Mesenchymal stem cell (in vitro differentiated cells and primary cell): ENCODE results near the gene TANC1.
A peak's percentile ranks its signal among the peaks of the same experiment; 100 is the strongest.

ENCODE experiments used
- DNase-seq: peaks from one replicate; pipeline ENCODE4 v3.0.0-alpha.2; 2013
- H2AFZ ChIP-seq: one replicate; pipeline ENCODE4 v1.6.1; 2013; ENCODE audit warnings: low read depth, mild to moderate bottlenecking, control low read depth, inconsistent platforms, low read length, moderate library complexity
- H2AK5ac ChIP-seq: 2 replicates; pipeline ENCODE4 v1.6.1; 2013; ENCODE audit warnings: low read length, moderate library complexity, mild to moderate bottlenecking, inconsistent platforms; ENCODE audit not compliant: severe bottlenecking
- H2BK120ac ChIP-seq: one replicate; pipeline ENCODE4 v1.6.1; 2013; ENCODE audit warnings: low read depth, mild to moderate bottlenecking, inconsistent platforms, low read length, moderate library complexity
- H2BK12ac ChIP-seq, 2 experiments: one replicate each; pipeline ENCODE4 v1.6.1; 2013; ENCODE audit warnings: inconsistent platforms in 2 of 2, low read length in 2 of 2, mild to moderate bottlenecking in 2 of 2, moderate library complexity in 2 of 2, control low read depth in 1 of 2
- H2BK15ac ChIP-seq: one replicate; pipeline ENCODE4 v1.6.1; 2013; ENCODE audit warnings: mild to moderate bottlenecking, low read depth, inconsistent platforms; ENCODE audit not compliant: poor library complexity, severe bottlenecking
- H2BK5ac ChIP-seq: 2 replicates; pipeline ENCODE4 v1.6.1; 2013; ENCODE audit warnings: low read depth, mild to moderate bottlenecking, low read length, control low read depth, inconsistent platforms; ENCODE audit not compliant: poor library complexity, severe bottlenecking
- H3K14ac ChIP-seq, 2 experiments: one replicate each; pipeline ENCODE4 v1.6.1; 2013; ENCODE audit warnings: inconsistent platforms in 2 of 2, low read length in 2 of 2, control low read depth in 1 of 2, mild to moderate bottlenecking in 1 of 2, moderate library complexity in 1 of 2
- H3K18ac ChIP-seq, 2 experiments: one replicate each; pipeline ENCODE4 v1.6.1; 2013; ENCODE audit warnings: inconsistent platforms in 2 of 2, low read length in 2 of 2, control low read depth in 1 of 2, low read depth in 1 of 2, mild to moderate bottlenecking in 1 of 2
- H3K23ac ChIP-seq, 2 experiments: one replicate each; pipeline ENCODE4 v1.6.1; 2013; ENCODE audit warnings: inconsistent platforms in 2 of 2, low read length in 2 of 2, mild to moderate bottlenecking in 2 of 2, moderate library complexity in 2 of 2, control low read depth in 1 of 2
- H3K27ac ChIP-seq: 2 replicates; pipeline ENCODE4 v1.5.1; 2013; ENCODE audit warnings: mild to moderate bottlenecking, moderate library complexity, low read length, control low read depth, inconsistent platforms; ENCODE audit not compliant: poor library complexity, severe bottlenecking
- H3K27me3 ChIP-seq, 2 experiments: 2 replicates each; pipeline versions ENCODE4 v1.6.1 to v1.7.0; 2013; ENCODE audit warnings: low read length in 2 of 2, mild to moderate bottlenecking in 2 of 2, moderate library complexity in 2 of 2, control low read depth in 1 of 2, inconsistent platforms in 1 of 2; ENCODE audit not compliant: control insufficient read depth in 1 of 2, insufficient read depth in 1 of 2
- H3K36me3 ChIP-seq, 2 experiments: 2 replicates each; pipeline versions ENCODE4 v1.6.1 to v1.7.0; 2013; ENCODE audit warnings: low read length in 2 of 2, control low read depth in 1 of 2, inconsistent platforms in 1 of 2, low read depth in 1 of 2, mild to moderate bottlenecking in 1 of 2; ENCODE audit not compliant: insufficient read depth in 2 of 2, control insufficient read depth in 1 of 2
- H3K4ac ChIP-seq, 2 experiments: one replicate each; pipeline ENCODE4 v1.6.1; 2013; ENCODE audit warnings: inconsistent platforms in 2 of 2, low read length in 2 of 2, mild to moderate bottlenecking in 2 of 2, moderate library complexity in 2 of 2, control low read depth in 1 of 2, low read depth in 1 of 2
- H3K4me1 ChIP-seq: 2 replicates; pipeline ENCODE4 v1.6.1; 2013; ENCODE audit warnings: low read depth, low read length, control low read depth; ENCODE audit not compliant: control insufficient read depth, insufficient read depth
- H3K4me2 ChIP-seq: 2 replicates; pipeline ENCODE4 v1.6.1; 2013; ENCODE audit warnings: low read length, mild to moderate bottlenecking, inconsistent platforms; ENCODE audit not compliant: poor library complexity, severe bottlenecking
- H3K4me3 ChIP-seq, 2 experiments: 2 replicates each; pipeline versions ENCODE4 v1.5.1 to v1.7.0; 2013; ENCODE audit warnings: low read length in 2 of 2, mild to moderate bottlenecking in 2 of 2, control low read depth in 1 of 2, low read depth in 1 of 2; ENCODE audit not compliant: insufficient read depth in 1 of 2
- H3K79me1 ChIP-seq: replicated peaks from 2 replicates; pipeline ENCODE4 v1.6.1; 2013; ENCODE audit warnings: mild to moderate bottlenecking, control low read depth, low read length, inconsistent platforms; ENCODE audit not compliant: poor library complexity, severe bottlenecking
- H3K9ac ChIP-seq: 2 replicates; pipeline ENCODE4 v1.7.0; 2013; ENCODE audit warnings: mild to moderate bottlenecking, low read length, moderate library complexity
- H3K9me3 ChIP-seq: 2 replicates; pipeline ENCODE4 v1.7.0; 2013; ENCODE audit warnings: mild to moderate bottlenecking, low read length; ENCODE audit not compliant: control insufficient read depth
- H4K8ac ChIP-seq: one replicate; pipeline ENCODE4 v1.6.1; 2013; ENCODE audit warnings: inconsistent platforms, mild to moderate bottlenecking, low read length, moderate library complexity
- H4K91ac ChIP-seq: one replicate; pipeline ENCODE4 v1.6.1; 2013; ENCODE audit warnings: mild to moderate bottlenecking, low read length, inconsistent platforms
- WGBS: methylation state at CpG from one replicate; pipeline ENCODE4 v1.1.7; 2013; ENCODE audit warnings: mixed read lengths; 5-methylcytosine and 5-hydroxymethylcytosine counted together

Gene TANC1

DNA sequence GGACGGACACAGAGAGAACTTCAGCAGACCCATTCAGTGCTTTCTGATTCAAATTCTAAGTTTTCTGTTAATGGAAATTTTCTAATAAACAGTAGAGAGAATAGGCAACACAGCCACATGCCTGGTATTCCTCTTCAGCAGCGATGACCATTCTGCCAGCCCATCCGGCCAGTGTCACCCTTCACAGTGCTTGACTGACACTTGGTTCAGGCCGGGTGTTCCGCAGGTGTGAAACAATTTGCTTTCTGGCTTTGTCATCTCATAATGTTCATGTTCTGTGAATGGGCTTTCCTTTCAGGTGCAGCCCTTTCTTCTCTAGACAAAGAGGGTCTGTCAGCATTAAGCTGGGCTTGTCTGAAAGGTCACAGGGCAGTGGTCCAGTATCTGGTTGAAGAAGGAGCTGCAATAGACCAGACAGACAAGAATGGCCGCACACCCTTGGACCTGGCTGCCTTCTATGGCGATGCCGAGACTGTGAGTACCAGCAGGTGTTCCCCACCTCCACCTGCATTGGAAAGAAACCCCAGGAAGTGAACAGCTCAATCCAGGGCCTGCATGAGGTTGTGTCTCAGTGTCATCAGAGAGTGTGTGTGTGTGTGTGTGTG lies 251.1 kb downstream of the TANC1 start:
- Histone ChIP-seq H3K4ac (no peak overlapping the region), H3K23ac (no peak overlapping the region), H4K91ac (no peak overlapping the region), H4K8ac (no peak overlapping the region), H3K27ac (no peak overlapping the region), H3K9me3 (no peaks in the 10 kb centered on the region), H3K9ac (no peak overlapping the region), H3K79me1 (peaks cover 32% of the 10 kb centered on the region), H3K36me3 (peaks cover 38 to 61% of the 10 kb centered on the region in 2 experiments), H3K4me1 (no peaks in the 10 kb centered on the region), H3K14ac (no peak overlapping the region), H2AFZ (no peak overlapping the region), H2BK120ac (no peak overlapping the region), H2BK15ac (no peak overlapping the region), H3K4me2 (no peak overlapping the region), H2BK12ac (peak overlapping the region in 1 of 2 experiments; percentile 11), H3K18ac (no peak overlapping the region), H2BK5ac (no peak overlapping the region), H2AK5ac (no peak overlapping the region), H3K4me3 (no peak overlapping the region), H3K27me3 (no peaks in the 10 kb centered on the region)
- DNase-seq = no peak
- WGBS = 98% methylated on average over 7 of the region's 8 CpGs

GRCh38 chr2:159224061-159224813 lies 255.8 kb downstream of the TANC1 start:
- Histone ChIP-seq H3K27ac (no peak overlapping the region), H2BK15ac (no peak overlapping the region), H4K91ac (no peak overlapping the region), H3K18ac (no peak overlapping the region), H2BK12ac (no peak overlapping the region), H3K36me3 (peaks cover 34 to 44% of the 10 kb centered on the region in 2 experiments), H2BK5ac (no peak overlapping the region), H3K4ac (no peak overlapping the region), H2AK5ac (no peak overlapping the region), H3K23ac (no peak overlapping the region), H3K79me1 (peaks cover 2% of the 10 kb centered on the region), H3K9me3 (no peaks in the 10 kb centered on the region), H3K4me1 (no peaks in the 10 kb centered on the region), H4K8ac (no peak overlapping the region), H2BK120ac (no peak overlapping the region), H3K4me2 (no peak overlapping the region), H3K9ac (no peak overlapping the region), H3K27me3 (no peaks in the 10 kb centered on the region), H3K14ac (no peak overlapping the region), H2AFZ (no peak overlapping the region), H3K4me3 (no peak overlapping the region)
- no peak for DNase-seq
- 98% methylated on average over 15 of the region's 17 CpGs for WGBS

- Histone ChIP-seq H2AK5ac (no peak overlapping the region), H3K4me1 (no peaks in the 10 kb centered on the region), H2AFZ (no peak overlapping the region), H2BK12ac (peak overlapping the region in 1 of 2 experiments; percentile 45), H3K4me2 (no peak overlapping the region), H3K27ac (no peak overlapping the region), H3K36me3 (peaks cover 36 to 48% of the 10 kb centered on the region in 2 experiments), H2BK120ac (peak overlapping the region; percentile 45), H3K9me3 (no peaks in the 10 kb centered on the region), H3K4ac (no peak overlapping the region), H3K14ac (no peak overlapping the region), H3K4me3 (no peak overlapping the region), H3K23ac (no peak overlapping the region), H3K27me3 (no peaks in the 10 kb centered on the region), H4K8ac (no peak overlapping the region), H3K79me1 (peaks cover 8% of the 10 kb centered on the region), H4K91ac (no peak overlapping the region), H2BK5ac (no peak overlapping the region), H3K9ac (no peak overlapping the region), H2BK15ac (no peak overlapping the region), H3K18ac (no peak overlapping the region)
- DNase-seq = no peak
- 83% methylated on average over 23 of the region's 26 CpGs for WGBS
These were observed 256.9 kb downstream of the TANC1 start for GRCh38 chr2:159225025-159226016.

GRCh38 chr2:159226059-159226461 lies 257.6 kb downstream of the TANC1 start:
- Histone ChIP-seq H3K18ac (no peak overlapping the region), H3K4ac (no peak overlapping the region), H3K4me3 (no peak overlapping the region), H3K27ac (no peak overlapping the region), H4K91ac (no peak overlapping the region), H3K4me1 (no peaks in the 10 kb centered on the region), H2AK5ac (no peak overlapping the region), H3K79me1 (peaks cover 9% of the 10 kb centered on the region), H3K14ac (no peak overlapping the region), H3K4me2 (no peak overlapping the region), H3K9me3 (no peaks in the 10 kb centered on the region), H2AFZ (no peak overlapping the region), H2BK120ac (no peak overlapping the region), H2BK5ac (no peak overlapping the region), H4K8ac (no peak overlapping the region), H3K36me3 (peaks cover 43 to 48% of the 10 kb centered on the region in 2 experiments), H2BK15ac (no peak overlapping the region), H3K27me3 (no peaks in the 10 kb centered on the region), H3K23ac (no peak overlapping the region), H3K9ac (no peak overlapping the region), H2BK12ac (no peak overlapping the region)
- WGBS = 24% methylated on average over 4 of the region's 5 CpGs
- peak; percentile 85 for DNase-seq
